GM18511 (cell line): Measurements from ENCODE around the gene C12orf56.

Experiments used
- ATAC-seq: cut with Tn5 transposase; IDR thresholded peaks from one replicate; pipeline ENCODE4 v1.9.1; 2021; ENCODE audit warnings: mild to moderate bottlenecking, moderate library complexity; ENCODE audit not compliant: unreplicated experiment

Gene C12orf56

GRCh38 chr12:64390275-64390851 is at the start of gene C12orf56:
C12orf56 (minus strand) TSS chr12:64390758; CDS start chr12:64390565, 193 bp downstream.
- no peak for ATAC-seq

- ATAC-seq: no peak
Measured at GRCh38 chr12:64440100-64440499, 49.5 kb upstream of the C12orf56 start.

- ATAC-seq: no peak
Measured at GRCh38 chr12:64433915-64434314, 43.4 kb upstream of the C12orf56 start.

GRCh38 chr12:64431791-64432190 is 41.2 kb upstream of the C12orf56 start:
- ATAC-seq: no peak

- no peak for ATAC-seq
Measured at GRCh38 chr12:64430886-64431285, 40.3 kb upstream of the C12orf56 start.

GRCh38 chr12:64428956-64429355 is 38.4 kb upstream of the C12orf56 start:
- no peak for ATAC-seq

- no peak for ATAC-seq
Measured at GRCh38 chr12:64427988-64428387, 37.4 kb upstream of the C12orf56 start.

- ATAC-seq: no peak
Measured at GRCh38 chr12:64419696-64420095, 29.1 kb upstream of the C12orf56 start.

- no peak for ATAC-seq
Measured at GRCh38 chr12:64418209-64418608, 27.7 kb upstream of the C12orf56 start.

GRCh38 chr12:64413884-64414283 is 23.3 kb upstream of the C12orf56 start:
- ATAC-seq: no peak

- no peak for ATAC-seq
Measured at GRCh38 chr12:64412459-64412858, 21.9 kb upstream of the C12orf56 start.

- no peak for ATAC-seq
Measured at GRCh38 chr12:64411427-64411826, 20.9 kb upstream of the C12orf56 start.

- no peak for ATAC-seq
Measured at GRCh38 chr12:64407342-64408223, 17.0 kb upstream of the C12orf56 start.

GRCh38 chr12:64404470-64405256 is 14.1 kb upstream of the C12orf56 start:
- peak; percentile 41 for ATAC-seq

- peak; percentile 93 for ATAC-seq
Measured at GRCh38 chr12:64403707-64404469, 13.3 kb upstream of the C12orf56 start, which contains the start of gene XPOT. XPOT (plus strand) TSS chr12:64404392; CDS start chr12:64410036, 5,644 bp downstream.

GRCh38 chr12:64402181-64402580 is 11.6 kb upstream of the C12orf56 start:
- no peak for ATAC-seq

- no peak for ATAC-seq
Measured at GRCh38 chr12:64400041-64400440, 9.5 kb upstream of the C12orf56 start.

- ATAC-seq: no peak
Measured at GRCh38 chr12:64395739-64396138, 5.2 kb upstream of the C12orf56 start.

GRCh38 chr12:64392221-64392620 is 1.7 kb upstream of the C12orf56 start:
- ATAC-seq: peak; percentile 76

GRCh38 chr12:64389154-64389553 is 1.4 kb downstream of the C12orf56 start:
- no peak for ATAC-seq
